Large intestine (tissue), 3 donors: ENCODE results near the gene BRI3BP. TPM values are rescaled to one million over a fixed set of nuclear protein-coding genes. Genes with fewer than 3 reads are reported as not detected.
"Not testable (repeated sequence)": the region's sequence is repeated elsewhere in the genome, so short reads cannot be mapped to it uniquely, and the experiment has no call there.

Source experiments
- DNase-seq, 2 donors: peaks; one replicate each; pipeline versions ENCODE4 v3.0.0 to v3.0.0-alpha.2; 2013
- H3K27ac ChIP-seq: one replicate; pipeline ENCODE4 v1.5.1; 2013; ENCODE audit warnings: low read length
- H3K27me3 ChIP-seq: 2 replicates; pipeline ENCODE4 v1.6.1; 2013; ENCODE audit warnings: low read length; ENCODE audit not compliant: control insufficient read depth, insufficient read depth
- H3K36me3 ChIP-seq: 2 replicates; pipeline ENCODE4 v1.6.1; 2013; ENCODE audit warnings: low read length; ENCODE audit not compliant: control insufficient read depth, insufficient read depth
- H3K4me1 ChIP-seq: one replicate; pipeline ENCODE4 v1.6.1; 2013; ENCODE audit warnings: low read length; ENCODE audit not compliant: control insufficient read depth, insufficient read depth
- H3K4me3 ChIP-seq: one replicate; pipeline ENCODE4 v1.5.1; 2013; ENCODE audit warnings: low read length
- H3K9me3 ChIP-seq: one replicate; pipeline ENCODE4 v1.6.1; 2013; ENCODE audit warnings: mild to moderate bottlenecking, low read depth, low read length, moderate library complexity; ENCODE audit not compliant: control insufficient read depth
- WGBS: methylation state at CpG from one replicate; pipeline ENCODE4 v1.1.5; 2013; ENCODE audit warnings: low lambda C conversion rate; ENCODE audit not compliant: insufficient coverage; 5-methylcytosine and 5-hydroxymethylcytosine counted together
- polyA plus RNA-seq: library from polyadenylated mRNA; unstranded; fragments of 120-200 nt; gene quantifications from one replicate; pipeline ENCODE4 v1.2.1, GENCODE V29; 2013

Gene BRI3BP
- polyA plus RNA-seq, 1 donor: 29.1 TPM

- H3K4me1 ChIP-seq: no peaks in the 10 kb centered on the region
- H3K4me3 ChIP-seq: no peak overlapping the region
- DNase-seq: no peak
- no peaks in the 10 kb centered on the region for H3K27me3 ChIP-seq
- no peaks in the 10 kb centered on the region for H3K9me3 ChIP-seq
- H3K36me3 ChIP-seq: peaks cover 17% of the 10 kb centered on the region
- WGBS: no CpG with 5 or more reads among the region's 9 CpGs
- H3K27ac ChIP-seq: no peak overlapping the region
These were observed 27.7 kb downstream of the BRI3BP start for GRCh38 chr12:125021096-125021495.

GRCh38 chr12:125021771-125022170 lies 28.3 kb downstream of the BRI3BP start:
- H3K27ac ChIP-seq: no peak overlapping the region
- DNase-seq: no peak
- H3K36me3 ChIP-seq: peaks cover 17% of the 10 kb centered on the region
- H3K27me3 ChIP-seq: no peaks in the 10 kb centered on the region
- H3K4me3 ChIP-seq: no peak overlapping the region
- H3K4me1 ChIP-seq: no peaks in the 10 kb centered on the region
- WGBS: no CpG with 5 or more reads among the region's 5 CpGs
- no peaks in the 10 kb centered on the region for H3K9me3 ChIP-seq

GRCh38 chr12:125023065-125023464 lies 29.6 kb downstream of the BRI3BP start:
- Histone ChIP-seq H3K27ac (no peak overlapping the region), H3K9me3 (no peaks in the 10 kb centered on the region), H3K4me3 (no peak overlapping the region), H3K36me3 (peaks cover 12% of the 10 kb centered on the region), H3K4me1 (no peaks in the 10 kb centered on the region), H3K27me3 (no peaks in the 10 kb centered on the region)
- no peak for DNase-seq
- WGBS: no CpG with 5 or more reads among the region's 2 CpGs

GRCh38 chr12:125024949-125025563 lies 31.6 kb downstream of the BRI3BP start:
- 90% methylated on average over 2 of the region's 43 CpGs for WGBS
- H3K9me3 ChIP-seq: no peaks in the 10 kb centered on the region
- no peaks in the 10 kb centered on the region for H3K27me3 ChIP-seq
- H3K36me3 ChIP-seq: peaks cover 10% of the 10 kb centered on the region
- no peak overlapping the region for H3K4me3 ChIP-seq
- H3K27ac ChIP-seq: no peak overlapping the region
- DNase-seq: no peak
- H3K4me1 ChIP-seq: no peaks in the 10 kb centered on the region

GRCh38 chr12:125025606-125026235 lies 32.3 kb downstream of the BRI3BP start:
- H3K9me3 ChIP-seq: no peaks in the 10 kb centered on the region
- no peak overlapping the region for H3K27ac ChIP-seq
- H3K4me3 ChIP-seq: no peak overlapping the region
- no peaks in the 10 kb centered on the region for H3K4me1 ChIP-seq
- 100% methylated on average over 2 of the region's 9 CpGs for WGBS
- H3K36me3 ChIP-seq: peaks cover 10% of the 10 kb centered on the region
- no peaks in the 10 kb centered on the region for H3K27me3 ChIP-seq
- no peak for DNase-seq

GRCh38 chr12:125028106-125028505 lies 34.7 kb downstream of the BRI3BP start:
- no peaks in the 10 kb centered on the region for H3K27me3 ChIP-seq
- H3K4me1 ChIP-seq: no peaks in the 10 kb centered on the region
- WGBS: 100% methylated on average over 1 of the region's 8 CpGs
- DNase-seq: no peak
- peaks cover 8% of the 10 kb centered on the region for H3K36me3 ChIP-seq
- no peaks in the 10 kb centered on the region for H3K9me3 ChIP-seq
- no peak overlapping the region for H3K27ac ChIP-seq
- no peak overlapping the region for H3K4me3 ChIP-seq

- no peaks in the 10 kb centered on the region for H3K4me1 ChIP-seq
- no CpG with 5 or more reads among the region's 7 CpGs for WGBS
- no peak overlapping the region for H3K27ac ChIP-seq
- no peaks in the 10 kb centered on the region for H3K27me3 ChIP-seq
- H3K4me3 ChIP-seq: no peak overlapping the region
- peaks cover 5% of the 10 kb centered on the region for H3K36me3 ChIP-seq
- DNase-seq: no peak
- H3K9me3 ChIP-seq: no peaks in the 10 kb centered on the region
These were observed 36.4 kb downstream of the BRI3BP start for GRCh38 chr12:125029761-125030358.

GRCh38 chr12:125031471-125031870 lies 38.0 kb downstream of the BRI3BP start:
- not testable (repeated sequence) for H3K9me3 ChIP-seq, DNase-seq, H3K4me1 ChIP-seq, H3K27ac ChIP-seq, H3K27me3 ChIP-seq, H3K4me3 ChIP-seq, H3K36me3 ChIP-seq
- no CpG with 5 or more reads among the region's 9 CpGs for WGBS

GRCh38 chr12:125032466-125033152 lies 39.2 kb downstream of the BRI3BP start:
- H3K36me3 ChIP-seq: no peaks in the 10 kb centered on the region
- no peak overlapping the region for H3K27ac ChIP-seq
- no peaks in the 10 kb centered on the region for H3K9me3 ChIP-seq
- H3K4me3 ChIP-seq: no peak overlapping the region
- no peak for DNase-seq
- no peaks in the 10 kb centered on the region for H3K27me3 ChIP-seq
- no peaks in the 10 kb centered on the region for H3K4me1 ChIP-seq
- WGBS: no CpG with 5 or more reads among the region's 19 CpGs

- H3K4me1 ChIP-seq: no peaks in the 10 kb centered on the region
- WGBS: 74% methylated on average over 2 of the region's 9 CpGs
- no peak overlapping the region for H3K27ac ChIP-seq
- H3K36me3 ChIP-seq: no peaks in the 10 kb centered on the region
- H3K4me3 ChIP-seq: no peak overlapping the region
- no peaks in the 10 kb centered on the region for H3K27me3 ChIP-seq
- DNase-seq: no peak
- no peaks in the 10 kb centered on the region for H3K9me3 ChIP-seq
These were observed 39.8 kb downstream of the BRI3BP start for GRCh38 chr12:125033288-125033687.
